ENCODE data around the gene TMEM151B. TPM values are rescaled to one million over a fixed set of nuclear protein-coding genes. Genes with fewer than 3 reads are reported as not detected.

The TMEM151B gene
- total and polyA plus RNA-seq, 9 donors: 0.09 to 0.48 (median 0.30) TPM

DNA sequence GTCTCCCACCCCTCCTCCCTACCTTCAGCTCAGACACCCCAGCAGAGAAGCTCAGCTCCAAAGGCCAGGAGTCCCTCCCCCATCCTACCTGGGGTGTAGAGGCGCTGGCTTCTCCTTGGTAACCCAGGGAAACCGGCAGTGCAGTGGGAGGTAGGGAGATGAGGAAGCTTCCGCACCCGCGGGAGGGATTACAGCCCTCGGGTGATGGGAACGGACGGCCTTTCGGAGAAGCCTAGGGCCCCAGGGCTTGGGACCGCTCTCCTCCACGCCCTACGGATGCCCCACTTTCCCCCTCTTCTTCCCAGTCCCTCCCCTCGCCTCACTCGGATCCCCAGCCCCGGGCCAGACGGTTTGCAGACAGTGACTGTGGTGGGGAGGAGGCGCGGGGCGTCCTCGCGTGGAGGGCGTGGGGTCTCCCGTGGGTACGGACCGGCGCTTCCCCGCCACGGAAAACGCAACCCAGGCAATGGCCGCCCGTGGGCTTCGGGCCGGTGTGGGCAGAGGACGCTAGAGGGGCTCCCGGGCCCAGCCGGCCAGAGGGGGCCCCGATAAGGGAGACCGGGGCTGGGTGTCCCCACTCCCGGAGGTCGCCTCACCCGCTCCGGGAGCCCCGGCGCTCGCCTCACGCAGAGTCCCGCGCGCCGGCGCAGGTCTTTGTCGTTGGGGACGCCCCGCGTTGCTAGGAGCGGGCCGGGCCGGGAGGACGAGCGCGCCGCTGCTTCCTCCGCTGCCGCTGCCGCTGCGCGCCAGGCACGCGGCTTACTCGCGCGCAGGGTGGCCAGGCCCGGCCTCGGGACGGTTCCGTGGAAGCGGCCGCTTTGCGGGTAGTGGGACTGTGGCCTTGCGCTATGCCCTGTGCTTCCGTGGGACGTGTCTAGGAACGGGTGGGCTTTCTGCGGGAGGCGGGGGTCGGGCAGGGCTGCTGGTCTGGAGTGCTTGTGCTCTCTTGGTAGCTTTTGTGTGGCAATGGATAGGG is 27.1 kb downstream of the TMEM151B start:
- H3K4me3 ChIP-seq (ENCODE audit: low read length): peak overlapping the region; percentile 35
- under 1% methylated on average over 72 of the region's 86 CpGs for WGBS (ENCODE audit: insufficient coverage)
- peaks cover 48% of the 10 kb centered on the region for H3K27me3 ChIP-seq (ENCODE audit: control insufficient read depth, insufficient read depth, low read length)
- H3K36me3 ChIP-seq (ENCODE audit: control insufficient read depth, insufficient read depth, low read length): peaks cover 22% of the 10 kb centered on the region
- H3K4me1 ChIP-seq (ENCODE audit: control insufficient read depth, insufficient read depth, low read length): peaks cover 25% of the 10 kb centered on the region
- DNase-seq: peak; percentile 55
- no peaks in the 10 kb centered on the region for H3K9me3 ChIP-seq (replicated peaks; ENCODE audit: control insufficient read depth, low read depth, low read length)
- no peak overlapping the region for H3K27ac ChIP-seq (ENCODE audit: low read length)

DNA sequence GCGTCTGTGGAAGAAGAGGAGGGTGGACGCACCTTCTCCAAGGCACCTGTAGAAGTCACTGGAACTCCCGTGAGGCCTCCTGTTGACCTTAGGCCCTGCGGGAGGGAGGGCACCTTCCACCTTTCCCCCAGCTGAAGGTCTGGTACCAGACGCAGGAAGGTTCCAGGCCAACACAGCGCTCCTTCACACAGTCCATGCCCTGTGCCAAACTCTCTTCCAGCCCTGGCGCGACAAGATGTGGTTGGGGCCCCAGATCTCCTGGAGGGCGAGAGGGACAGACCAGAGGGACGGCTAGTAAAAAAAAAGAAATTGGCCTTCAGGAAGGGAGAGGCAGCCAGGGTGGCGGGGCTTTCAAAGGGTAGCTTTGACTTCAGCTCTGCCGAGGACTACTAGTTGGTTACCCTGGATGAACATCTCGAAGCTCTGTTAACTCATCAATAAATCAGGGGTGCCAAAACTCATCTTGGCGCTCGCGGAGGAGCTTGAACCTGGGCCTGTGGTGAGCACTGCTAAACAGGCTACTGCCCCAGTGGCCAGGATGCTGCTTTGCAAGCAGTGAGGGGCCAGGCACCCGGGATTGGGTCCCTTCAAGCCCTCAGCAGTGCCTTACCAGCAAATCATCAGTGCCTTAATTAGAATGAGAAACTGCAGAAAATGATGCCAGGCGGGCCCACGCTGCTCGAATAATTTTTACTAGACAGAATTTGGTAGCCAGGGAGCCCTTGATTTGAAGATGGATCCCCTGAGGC is 28.0 kb downstream of the TMEM151B start:
- DNase-seq: no peak
- WGBS (ENCODE audit: insufficient coverage): 33% methylated on average over 16 of the region's 20 CpGs
- Histone ChIP-seq H3K36me3 (ENCODE audit: control insufficient read depth, insufficient read depth, low read length) (peaks cover 31% of the 10 kb centered on the region), H3K9me3 (replicated peaks; ENCODE audit: control insufficient read depth, low read depth, low read length) (no peaks in the 10 kb centered on the region), H3K27ac (ENCODE audit: low read length) (no peak overlapping the region), H3K4me1 (ENCODE audit: control insufficient read depth, insufficient read depth, low read length) (peaks cover 25% of the 10 kb centered on the region), H3K4me3 (ENCODE audit: low read length) (peak overlapping the region; percentile 17), H3K27me3 (ENCODE audit: control insufficient read depth, insufficient read depth, low read length) (peaks cover 46% of the 10 kb centered on the region)

DNA sequence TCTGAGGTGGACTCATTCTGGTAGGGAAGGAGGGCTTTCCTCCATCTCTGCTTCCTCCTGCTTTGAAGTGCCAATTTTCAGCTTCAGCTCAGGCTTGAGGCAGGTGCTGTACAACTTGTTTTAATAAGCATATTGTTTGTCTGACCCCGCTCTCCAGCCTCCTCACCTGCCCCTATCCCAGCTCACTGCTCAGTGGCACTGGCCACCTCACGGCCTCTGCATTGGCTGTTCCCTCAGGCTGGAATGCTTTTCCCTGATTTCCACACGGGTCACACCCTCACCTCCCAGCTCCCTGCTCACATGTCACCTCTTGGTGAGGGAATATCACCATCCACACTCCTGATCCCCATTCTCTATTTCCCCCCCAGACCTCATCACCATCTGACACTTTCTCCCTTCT is 28.6 kb downstream of the TMEM151B start:
- Histone ChIP-seq H3K27ac (ENCODE audit: low read length) (no peak overlapping the region), H3K4me3 (ENCODE audit: low read length) (no peak overlapping the region), H3K9me3 (replicated peaks; ENCODE audit: control insufficient read depth, low read depth, low read length) (no peaks in the 10 kb centered on the region), H3K36me3 (ENCODE audit: control insufficient read depth, insufficient read depth, low read length) (peaks cover 37% of the 10 kb centered on the region), H3K27me3 (ENCODE audit: control insufficient read depth, insufficient read depth, low read length) (peaks cover 43% of the 10 kb centered on the region), H3K4me1 (ENCODE audit: control insufficient read depth, insufficient read depth, low read length) (peaks cover 25% of the 10 kb centered on the region)
- no peak for DNase-seq
- 81% methylated on average over 3 of the region's 3 CpGs for WGBS (ENCODE audit: insufficient coverage)

- Histone ChIP-seq H3K4me3 (ENCODE audit: low read length) (no peak overlapping the region), H3K27ac (ENCODE audit: low read length) (no peak overlapping the region), H3K9me3 (replicated peaks; ENCODE audit: control insufficient read depth, low read depth, low read length) (no peaks in the 10 kb centered on the region), H3K4me1 (ENCODE audit: control insufficient read depth, insufficient read depth, low read length) (peaks cover 20% of the 10 kb centered on the region), H3K27me3 (ENCODE audit: control insufficient read depth, insufficient read depth, low read length) (peaks cover 36% of the 10 kb centered on the region), H3K36me3 (ENCODE audit: control insufficient read depth, insufficient read depth, low read length) (peaks cover 52% of the 10 kb centered on the region)
- DNase-seq: no peak
- WGBS (ENCODE audit: insufficient coverage): 77% methylated on average over 6 of the region's 7 CpGs
Measured at GRCh38 chr6:44300292-44300823, 30.1 kb downstream of the TMEM151B start.

GRCh38 chr6:44301106-44301505 is 30.9 kb downstream of the TMEM151B start:
- 96% methylated on average over 7 of the region's 8 CpGs for WGBS (ENCODE audit: insufficient coverage)
- Histone ChIP-seq H3K9me3 (replicated peaks; ENCODE audit: control insufficient read depth, low read depth, low read length) (no peaks in the 10 kb centered on the region), H3K27ac (ENCODE audit: low read length) (no peak overlapping the region), H3K36me3 (ENCODE audit: control insufficient read depth, insufficient read depth, low read length) (peaks cover 59% of the 10 kb centered on the region), H3K27me3 (ENCODE audit: control insufficient read depth, insufficient read depth, low read length) (peaks cover 29% of the 10 kb centered on the region), H3K4me1 (ENCODE audit: control insufficient read depth, insufficient read depth, low read length) (peaks cover 15% of the 10 kb centered on the region), H3K4me3 (ENCODE audit: low read length) (no peak overlapping the region)
- no peak for DNase-seq

GRCh38 chr6:44301782-44302564 is 31.7 kb downstream of the TMEM151B start:
- Histone ChIP-seq H3K27ac (ENCODE audit: low read length) (no peak overlapping the region), H3K4me1 (ENCODE audit: control insufficient read depth, insufficient read depth, low read length) (peaks cover 10% of the 10 kb centered on the region), H3K36me3 (ENCODE audit: control insufficient read depth, insufficient read depth, low read length) (peaks cover 67% of the 10 kb centered on the region), H3K27me3 (ENCODE audit: control insufficient read depth, insufficient read depth, low read length) (peaks cover 20% of the 10 kb centered on the region), H3K4me3 (ENCODE audit: low read length) (no peak overlapping the region), H3K9me3 (replicated peaks; ENCODE audit: control insufficient read depth, low read depth, low read length) (no peaks in the 10 kb centered on the region)
- 92% methylated on average over 7 of the region's 14 CpGs for WGBS (ENCODE audit: insufficient coverage)
- DNase-seq: no peak

DNA sequence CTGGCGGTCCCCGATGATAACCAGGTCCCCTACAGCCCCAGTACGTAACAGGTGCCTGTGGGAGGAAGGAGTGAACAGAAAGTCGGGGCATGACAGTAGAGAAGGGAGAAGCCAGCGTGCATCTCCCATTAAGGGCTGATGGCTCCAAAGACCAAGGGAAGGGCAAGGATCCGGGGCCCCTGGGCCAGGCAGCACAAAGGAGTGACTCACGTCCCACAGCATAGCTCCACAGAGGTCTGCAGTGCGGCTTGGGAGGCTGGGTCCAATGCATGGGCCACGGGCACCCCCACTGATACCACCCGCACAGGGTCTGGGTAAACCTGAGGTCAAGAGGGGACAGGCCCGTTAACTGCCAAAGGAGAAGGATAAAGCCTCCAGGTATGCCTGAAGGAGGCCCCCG is 32.6 kb downstream of the TMEM151B start:
- peaks cover 76% of the 10 kb centered on the region for H3K36me3 ChIP-seq (ENCODE audit: control insufficient read depth, insufficient read depth, low read length)
- no peak for DNase-seq
- H3K27ac ChIP-seq (ENCODE audit: low read length): no peak overlapping the region
- no peaks in the 10 kb centered on the region for H3K9me3 ChIP-seq (replicated peaks; ENCODE audit: control insufficient read depth, low read depth, low read length)
- H3K4me3 ChIP-seq (ENCODE audit: low read length): no peak overlapping the region
- H3K4me1 ChIP-seq (ENCODE audit: control insufficient read depth, insufficient read depth, low read length): peaks cover 3% of the 10 kb centered on the region
- H3K27me3 ChIP-seq (ENCODE audit: control insufficient read depth, insufficient read depth, low read length): peaks cover 12% of the 10 kb centered on the region
- 84% methylated on average over 9 of the region's 12 CpGs for WGBS (ENCODE audit: insufficient coverage)

- H3K9me3 ChIP-seq (replicated peaks; ENCODE audit: control insufficient read depth, low read depth, low read length): no peaks in the 10 kb centered on the region
- H3K36me3 ChIP-seq (ENCODE audit: control insufficient read depth, insufficient read depth, low read length): peaks cover 84% of the 10 kb centered on the region
- WGBS (ENCODE audit: insufficient coverage): 96% methylated on average over 6 of the region's 6 CpGs
Measured at GRCh38 chr6:44303842-44304241, 33.6 kb downstream of the TMEM151B start.

DNA sequence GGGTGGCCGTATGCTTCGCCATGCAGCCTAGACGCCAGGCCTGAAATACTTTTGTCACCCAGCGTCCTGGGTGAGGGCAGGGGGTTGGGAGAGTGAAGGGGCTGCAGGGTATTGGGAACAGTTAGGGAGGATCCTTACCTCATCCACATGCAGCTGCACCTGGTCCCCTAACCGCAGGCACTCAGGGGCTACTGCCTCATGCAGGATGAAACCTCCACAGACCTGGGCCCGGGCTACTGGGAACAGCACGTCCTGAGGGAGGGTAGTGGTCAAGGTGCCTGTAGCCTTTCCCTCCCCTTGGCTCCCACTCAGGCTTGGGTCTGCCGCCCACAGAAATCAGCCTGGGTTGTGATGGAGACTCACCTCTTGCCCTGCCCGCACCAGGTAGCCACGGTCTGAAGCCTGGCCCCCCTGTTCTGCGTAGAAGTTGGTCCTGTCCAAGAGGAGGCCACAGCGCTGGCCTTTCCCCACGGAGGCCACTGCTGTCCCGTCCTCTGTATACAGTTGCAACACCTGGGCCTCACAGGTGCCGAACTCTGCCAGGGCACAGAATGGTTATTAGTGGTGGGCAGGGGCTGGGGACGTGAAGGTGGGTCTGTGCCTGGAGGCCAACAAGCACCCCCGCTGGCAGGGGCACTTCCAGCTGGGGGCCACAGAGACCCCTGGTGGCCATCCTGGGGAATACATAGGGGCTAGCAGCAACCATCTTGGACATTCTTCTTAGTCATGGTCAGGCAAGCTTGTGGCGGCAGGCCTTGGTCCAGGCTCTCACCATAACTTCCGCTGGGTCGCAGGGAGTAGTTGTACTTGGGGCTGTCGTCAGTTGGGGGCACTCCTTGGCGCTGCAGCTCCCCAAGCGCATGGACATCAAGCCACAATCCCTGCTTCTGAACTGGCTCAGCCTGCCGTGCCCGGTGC is 34.3 kb downstream of the TMEM151B start:
- Histone ChIP-seq H3K4me3 (ENCODE audit: low read length) (no peak overlapping the region), H3K4me1 (ENCODE audit: control insufficient read depth, insufficient read depth, low read length) (no peaks in the 10 kb centered on the region), H3K27ac (ENCODE audit: low read length) (no peak overlapping the region), H3K36me3 (ENCODE audit: control insufficient read depth, insufficient read depth, low read length) (peaks cover 91% of the 10 kb centered on the region), H3K27me3 (ENCODE audit: control insufficient read depth, insufficient read depth, low read length) (no peaks in the 10 kb centered on the region), H3K9me3 (replicated peaks; ENCODE audit: control insufficient read depth, low read depth, low read length) (no peaks in the 10 kb centered on the region)
- DNase-seq: no peak
- 80% methylated on average over 20 of the region's 25 CpGs for WGBS (ENCODE audit: insufficient coverage)

More at GRCh38 chr6:44303842-44304241, 33.6 kb downstream of the TMEM151B start:
- no peak for DNase-seq
- H3K4me3 ChIP-seq (ENCODE audit: low read length): no peak overlapping the region
- H3K27ac ChIP-seq (ENCODE audit: low read length): no peak overlapping the region
- no peaks in the 10 kb centered on the region for H3K4me1 ChIP-seq (ENCODE audit: control insufficient read depth, insufficient read depth, low read length)
- peaks cover 2% of the 10 kb centered on the region for H3K27me3 ChIP-seq (ENCODE audit: control insufficient read depth, insufficient read depth, low read length)

Data from muscle of leg (tissue), 11 donors.